ENCODE results near the gene PRR20E. TPM values are rescaled to one million over a fixed set of nuclear protein-coding genes. Genes with fewer than 3 reads are reported as not detected.

PRR20E gene
- total RNA-seq (2022; extraction: Qiagen RNA extraction), result not detected in 5 replicates

DNA sequence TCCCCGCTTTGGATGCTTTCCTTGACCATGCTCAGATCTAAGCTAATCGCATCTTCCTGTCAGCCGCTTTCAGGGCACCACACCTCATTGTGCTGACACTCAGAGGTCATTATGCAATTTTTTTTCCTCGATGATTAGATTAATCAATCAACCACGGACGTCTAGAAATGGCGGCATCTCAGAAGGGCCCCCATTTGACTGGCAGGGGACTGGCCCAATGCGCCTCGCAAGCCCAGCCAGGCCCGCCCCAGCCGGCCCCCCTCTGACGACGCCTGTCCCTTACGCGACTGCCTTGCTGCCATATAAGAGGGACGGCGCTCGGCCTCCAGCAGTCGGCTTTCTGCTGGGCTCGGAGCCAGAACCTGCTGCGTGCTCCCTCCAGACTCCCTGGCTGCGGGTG lies at the start of gene PRR20E:
PRR20E (plus strand) TSS at position 301 of the 400 bp plus-strand sequence. CDS start 387 bp downstream, outside the sequence.

DNA sequence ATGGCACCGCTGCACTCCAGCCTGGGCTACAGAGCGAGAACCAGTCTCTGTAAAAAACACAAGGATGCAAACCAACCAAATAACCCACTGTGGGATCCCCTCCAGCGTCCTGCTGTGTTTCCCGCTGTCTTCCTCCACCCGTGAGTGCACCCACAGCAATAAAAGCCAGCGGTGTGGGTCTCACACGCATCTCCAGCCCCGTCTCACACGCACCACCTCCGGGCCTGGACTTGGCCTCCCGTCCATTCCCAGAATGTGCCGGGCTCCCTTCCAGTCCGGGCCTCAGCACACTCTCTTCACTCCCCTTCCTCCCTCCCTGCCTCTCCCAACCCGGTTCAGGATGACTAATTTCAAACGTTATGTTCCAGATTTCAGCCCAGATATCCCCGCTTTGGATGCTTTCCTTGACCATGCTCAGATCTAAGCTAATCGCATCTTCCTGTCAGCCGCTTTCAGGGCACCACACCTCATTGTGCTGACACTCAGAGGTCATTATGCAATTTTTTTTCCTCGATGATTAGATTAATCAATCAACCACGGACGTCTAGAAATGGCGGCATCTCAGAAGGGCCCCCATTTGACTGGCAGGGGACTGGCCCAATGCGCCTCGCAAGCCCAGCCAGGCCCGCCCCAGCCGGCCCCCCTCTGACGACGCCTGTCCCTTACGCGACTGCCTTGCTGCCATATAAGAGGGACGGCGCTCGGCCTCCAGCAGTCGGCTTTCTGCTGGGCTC lies 26.6 kb upstream of the PRR20E start, which contains the start of gene PRR20A:
PRR20A (plus strand) TSS at position 684 of the 734 bp plus-strand sequence. CDS start 387 bp downstream, outside the sequence.

DNA sequence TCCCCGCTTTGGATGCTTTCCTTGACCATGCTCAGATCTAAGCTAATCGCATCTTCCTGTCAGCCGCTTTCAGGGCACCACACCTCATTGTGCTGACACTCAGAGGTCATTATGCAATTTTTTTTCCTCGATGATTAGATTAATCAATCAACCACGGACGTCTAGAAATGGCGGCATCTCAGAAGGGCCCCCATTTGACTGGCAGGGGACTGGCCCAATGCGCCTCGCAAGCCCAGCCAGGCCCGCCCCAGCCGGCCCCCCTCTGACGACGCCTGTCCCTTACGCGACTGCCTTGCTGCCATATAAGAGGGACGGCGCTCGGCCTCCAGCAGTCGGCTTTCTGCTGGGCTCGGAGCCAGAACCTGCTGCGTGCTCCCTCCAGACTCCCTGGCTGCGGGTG lies 19.8 kb upstream of the PRR20E start, which contains the start of gene PRR20B:
PRR20B (plus strand) TSS at position 301 of the 400 bp plus-strand sequence. CDS start 387 bp downstream, outside the sequence.

DNA sequence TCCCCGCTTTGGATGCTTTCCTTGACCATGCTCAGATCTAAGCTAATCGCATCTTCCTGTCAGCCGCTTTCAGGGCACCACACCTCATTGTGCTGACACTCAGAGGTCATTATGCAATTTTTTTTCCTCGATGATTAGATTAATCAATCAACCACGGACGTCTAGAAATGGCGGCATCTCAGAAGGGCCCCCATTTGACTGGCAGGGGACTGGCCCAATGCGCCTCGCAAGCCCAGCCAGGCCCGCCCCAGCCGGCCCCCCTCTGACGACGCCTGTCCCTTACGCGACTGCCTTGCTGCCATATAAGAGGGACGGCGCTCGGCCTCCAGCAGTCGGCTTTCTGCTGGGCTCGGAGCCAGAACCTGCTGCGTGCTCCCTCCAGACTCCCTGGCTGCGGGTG lies 13.2 kb upstream of the PRR20E start, which contains the start of gene PRR20C:
PRR20C (plus strand) TSS at position 301 of the 400 bp plus-strand sequence. CDS start 387 bp downstream, outside the sequence.

DNA sequence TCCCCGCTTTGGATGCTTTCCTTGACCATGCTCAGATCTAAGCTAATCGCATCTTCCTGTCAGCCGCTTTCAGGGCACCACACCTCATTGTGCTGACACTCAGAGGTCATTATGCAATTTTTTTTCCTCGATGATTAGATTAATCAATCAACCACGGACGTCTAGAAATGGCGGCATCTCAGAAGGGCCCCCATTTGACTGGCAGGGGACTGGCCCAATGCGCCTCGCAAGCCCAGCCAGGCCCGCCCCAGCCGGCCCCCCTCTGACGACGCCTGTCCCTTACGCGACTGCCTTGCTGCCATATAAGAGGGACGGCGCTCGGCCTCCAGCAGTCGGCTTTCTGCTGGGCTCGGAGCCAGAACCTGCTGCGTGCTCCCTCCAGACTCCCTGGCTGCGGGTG lies 6.7 kb upstream of the PRR20E start, which contains the start of gene PRR20D:
PRR20D (plus strand) TSS at position 301 of the 400 bp plus-strand sequence. CDS start 387 bp downstream, outside the sequence.

Other genes starting within 250 kb of the PRR20E start
- gene PRR20A, start 26.3 kb upstream of the PRR20E start, total RNA-seq (2022; extraction: Qiagen RNA extraction), result not detected in 5 replicates
- not detected in 5 replicates for gene PRR20B, start 19.7 kb upstream of the PRR20E start, total RNA-seq (2022; extraction: Qiagen RNA extraction)
- gene PRR20C, start 13.1 kb upstream of the PRR20E start, total RNA-seq (2022; extraction: Qiagen RNA extraction), result not detected in 5 replicates
- not detected in 5 replicates for gene PRR20D, start 6.6 kb upstream of the PRR20E start, total RNA-seq (2022; extraction: Qiagen RNA extraction)